ENCODE measurements around the gene CSNK1D.

- no peak for TF ChIP-seq CTCF (IDR thresholded peaks at IDR 0.05; ENCODE audit: borderline replicate concordance, extremely low read depth, low read length, poor library complexity, severe bottlenecking)
- TF ChIP-seq EZH2 (IDR thresholded peaks at IDR 0.05; ENCODE audit: borderline replicate concordance, low read depth, low read length, severe bottlenecking) = no peak
Measured at GRCh38 chr17:82313195-82314011, 39.9 kb upstream of the CSNK1D start.
